ENCODE results near the gene FBXL17.

The FBXL17 gene

DNA sequence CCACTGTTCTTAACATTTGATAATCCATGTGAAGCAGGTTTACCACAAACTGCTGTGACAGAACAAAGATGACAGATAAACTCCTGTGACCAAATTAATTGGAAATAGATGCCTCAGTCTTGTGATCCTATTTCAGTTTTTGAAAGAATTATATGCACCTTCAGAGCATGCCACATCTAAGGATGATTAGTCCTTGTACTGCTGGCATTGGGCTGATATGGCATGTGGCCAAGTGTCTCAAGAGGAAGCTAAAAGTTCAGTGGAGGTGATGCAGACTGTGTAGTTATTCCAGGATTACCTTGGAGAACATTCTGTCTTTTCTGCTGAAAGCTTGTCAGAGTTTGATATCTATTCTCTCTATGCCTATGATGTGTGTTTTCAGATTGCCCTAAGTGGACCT lies 396.8 kb downstream of the FBXL17 start:
- no peak overlapping the region for H3K9ac ChIP-seq (ENCODE audit: low read depth, low read length)
- peaks cover 20% of the 10 kb centered on the region for H3K4me1 ChIP-seq (ENCODE audit: insufficient read depth, low read length)
- H3K36me3 ChIP-seq (ENCODE audit: insufficient read depth, low read length) = no peaks in the 10 kb centered on the region
- H4K20me1 ChIP-seq (ENCODE audit: insufficient read depth, low read length) = no peaks in the 10 kb centered on the region
- no peak for TF ChIP-seq EZH2 (IDR thresholded peaks at IDR 0.05; ENCODE audit: borderline replicate concordance, low read depth, low read length, severe bottlenecking)
- TF ChIP-seq, protein P1, sequence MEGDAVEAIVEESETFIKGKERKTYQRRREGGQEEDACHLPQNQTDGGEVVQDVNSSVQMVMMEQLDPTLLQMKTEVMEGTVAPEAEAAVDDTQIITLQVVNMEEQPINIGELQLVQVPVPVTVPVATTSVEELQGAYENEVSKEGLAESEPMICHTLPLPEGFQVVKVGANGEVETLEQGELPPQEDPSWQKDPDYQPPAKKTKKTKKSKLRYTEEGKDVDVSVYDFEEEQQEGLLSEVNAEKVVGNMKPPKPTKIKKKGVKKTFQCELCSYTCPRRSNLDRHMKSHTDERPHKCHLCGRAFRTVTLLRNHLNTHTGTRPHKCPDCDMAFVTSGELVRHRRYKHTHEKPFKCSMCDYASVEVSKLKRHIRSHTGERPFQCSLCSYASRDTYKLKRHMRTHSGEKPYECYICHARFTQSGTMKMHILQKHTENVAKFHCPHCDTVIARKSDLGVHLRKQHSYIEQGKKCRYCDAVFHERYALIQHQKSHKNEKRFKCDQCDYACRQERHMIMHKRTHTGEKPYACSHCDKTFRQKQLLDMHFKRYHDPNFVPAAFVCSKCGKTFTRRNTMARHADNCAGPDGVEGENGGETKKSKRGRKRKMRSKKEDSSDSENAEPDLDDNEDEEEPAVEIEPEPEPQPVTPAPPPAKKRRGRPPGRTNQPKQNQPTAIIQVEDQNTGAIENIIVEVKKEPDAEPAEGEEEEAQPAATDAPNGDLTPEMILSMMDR (IDR thresholded peaks at IDR 0.05; ENCODE audit: borderline replicate concordance, extremely low read depth, low read length, poor library complexity, severe bottlenecking) = no peak
- no peaks in the 10 kb centered on the region for H3K27me3 ChIP-seq (ENCODE audit: insufficient read depth, low read length, poor library complexity)
- ATAC-seq (ENCODE audit: insufficient read depth, low read depth) (peak; percentile 78), DNase-seq (peak; percentile 55)
- no peaks in the 10 kb centered on the region for H3K79me2 ChIP-seq (ENCODE audit: insufficient read depth, low read length)
- H3K4me2 ChIP-seq (ENCODE audit: insufficient read depth, low read length) = peak overlapping the region; percentile 2; the same call in 1 of the 2 replicates
- no peak overlapping the region for H2AFZ ChIP-seq (ENCODE audit: low read depth, low read length)
- H3K4me3 ChIP-seq (ENCODE audit: low read depth in 1 of 2, low read length in 2 of 2) = no peak overlapping the region
- no peaks in the 10 kb centered on the region for H3K9me3 ChIP-seq (ENCODE audit: insufficient read depth, low read length, severe bottlenecking)
- peak overlapping the region; percentile 54 for H3K27ac ChIP-seq (ENCODE audit: low read length)

DNA sequence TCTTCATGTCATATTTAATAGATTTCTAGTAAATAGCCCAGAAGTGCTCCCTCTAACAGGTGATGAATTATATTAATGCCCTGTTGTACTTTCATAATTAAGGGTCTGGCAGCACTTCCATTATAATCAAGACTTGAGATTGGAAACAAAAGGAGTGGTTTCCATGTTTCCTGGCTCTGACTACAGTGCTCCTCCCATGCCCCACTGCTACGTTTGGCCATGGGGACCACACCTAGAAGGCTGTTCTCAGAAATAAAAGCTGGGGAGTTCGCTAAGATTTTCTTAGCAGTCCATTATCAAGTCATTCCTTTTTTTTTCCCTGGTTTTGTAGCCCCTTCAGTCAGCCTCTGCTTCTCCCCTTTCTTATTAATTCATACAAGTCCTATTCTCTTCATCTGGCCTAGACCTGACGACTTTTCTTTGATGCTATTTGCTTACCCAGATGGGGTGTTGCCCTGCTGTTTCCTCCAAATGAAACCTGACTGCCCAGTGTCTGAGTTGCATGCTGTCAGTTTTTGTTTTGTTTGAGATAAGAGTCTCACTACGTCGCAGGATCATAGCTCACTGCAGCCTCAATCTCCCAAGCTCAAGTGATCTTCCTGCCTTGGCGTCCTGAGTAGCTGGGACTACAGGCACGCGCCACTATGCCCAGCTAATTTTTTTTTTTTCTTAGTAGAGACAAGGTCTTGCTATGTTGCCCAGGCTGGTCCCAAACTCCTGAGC lies 399.0 kb downstream of the FBXL17 start:
- H3K27me3 ChIP-seq (ENCODE audit: insufficient read depth, low read length, poor library complexity) = no peaks in the 10 kb centered on the region
- no peak overlapping the region for H3K27ac ChIP-seq (ENCODE audit: low read length)
- H3K4me3 ChIP-seq (ENCODE audit: low read depth in 1 of 2, low read length in 2 of 2) = no peak overlapping the region
- H3K4me2 ChIP-seq (ENCODE audit: insufficient read depth, low read length) = no peak overlapping the region
- no peaks in the 10 kb centered on the region for H3K79me2 ChIP-seq (ENCODE audit: insufficient read depth, low read length)
- H4K20me1 ChIP-seq (ENCODE audit: insufficient read depth, low read length) = no peaks in the 10 kb centered on the region
- H3K9me3 ChIP-seq (ENCODE audit: insufficient read depth, low read length, severe bottlenecking) = no peaks in the 10 kb centered on the region
- H3K4me1 ChIP-seq (ENCODE audit: insufficient read depth, low read length) = peaks cover 42% of the 10 kb centered on the region
- TF ChIP-seq, protein P1 (IDR thresholded peaks at IDR 0.05; ENCODE audit: borderline replicate concordance, extremely low read depth, low read length, poor library complexity, severe bottlenecking) = no peak
- no peak for TF ChIP-seq EZH2 (IDR thresholded peaks at IDR 0.05; ENCODE audit: borderline replicate concordance, low read depth, low read length, severe bottlenecking)
- H2AFZ ChIP-seq (ENCODE audit: low read depth, low read length) = no peak overlapping the region
- H3K9ac ChIP-seq (ENCODE audit: low read depth, low read length) = no peak overlapping the region
- H3K36me3 ChIP-seq (ENCODE audit: insufficient read depth, low read length) = no peaks in the 10 kb centered on the region
- no peak for DNase-seq
- ATAC-seq (ENCODE audit: insufficient read depth, low read depth) = no peak

GRCh38 chr5:107980923-107981692 lies 400.8 kb downstream of the FBXL17 start:
- no peaks in the 10 kb centered on the region for H3K9me3 ChIP-seq (ENCODE audit: insufficient read depth, low read length, severe bottlenecking)
- no peaks in the 10 kb centered on the region for H3K36me3 ChIP-seq (ENCODE audit: insufficient read depth, low read length)
- no peak overlapping the region for H2AFZ ChIP-seq (ENCODE audit: low read depth, low read length)
- no peaks in the 10 kb centered on the region for H3K79me2 ChIP-seq (ENCODE audit: insufficient read depth, low read length)
- TF ChIP-seq EZH2 (IDR thresholded peaks at IDR 0.05; ENCODE audit: borderline replicate concordance, low read depth, low read length, severe bottlenecking) = no peak
- TF ChIP-seq, protein P1 (IDR thresholded peaks at IDR 0.05; ENCODE audit: borderline replicate concordance, extremely low read depth, low read length, poor library complexity, severe bottlenecking) = no peak
- no peak for ATAC-seq (ENCODE audit: insufficient read depth, low read depth)
- H3K4me2 ChIP-seq (ENCODE audit: insufficient read depth, low read length) = no peak overlapping the region
- DNase-seq = no peak
- 0 out of 2 replicates have a peak overlapping the region, but pooled peaks have one; percentile 7 for H3K27ac ChIP-seq (ENCODE audit: low read length)
- H3K9ac ChIP-seq (ENCODE audit: low read depth, low read length) = no peak overlapping the region
- H3K4me3 ChIP-seq (ENCODE audit: low read depth in 1 of 2, low read length in 2 of 2) = no peak overlapping the region
- H4K20me1 ChIP-seq (ENCODE audit: insufficient read depth, low read length) = no peaks in the 10 kb centered on the region
- H3K4me1 ChIP-seq (ENCODE audit: insufficient read depth, low read length) = peaks cover 46% of the 10 kb centered on the region
- H3K27me3 ChIP-seq (ENCODE audit: insufficient read depth, low read length, poor library complexity) = no peaks in the 10 kb centered on the region

Measured in DND-41 (cell line).